MM.1S (cell line): ENCODE measurements around the gene SFMBT1.

Experiments
- DNase-seq: peaks from one replicate; pipeline ENCODE4 v3.0.0-alpha.2; 2015
- H2AFZ ChIP-seq: fragments of 300-600 bp; sonication (generic); 2 replicates; pipeline ENCODE4 v1.6.0; 2016; ENCODE audit warnings: antibody characterized with exemption, low read length
- H3F3A ChIP-seq: fragments of 300-600 bp; sonication (generic); 2 replicates; pipeline ENCODE4 v1.6.1; 2016; ENCODE audit warnings: mild to moderate bottlenecking, antibody characterized with exemption, low read length, moderate library complexity, mixed read lengths; ENCODE audit not compliant: insufficient read depth
- H3K27ac ChIP-seq: fragments of 300-600 bp; sonication (generic); 2 replicates; pipeline ENCODE4 v1.5.1; 2016; ENCODE audit warnings: mild to moderate bottlenecking, low read length
- H3K27me3 ChIP-seq: fragments of 300-600 bp; sonication (generic); replicated peaks from 2 replicates; pipeline ENCODE4 v1.6.0; 2016; ENCODE audit warnings: low read length; ENCODE audit not compliant: insufficient read depth
- H3K36me3 ChIP-seq: fragments of 300-600 bp; sonication (generic); replicated peaks from 2 replicates; pipeline ENCODE4 v1.6.1; 2016; ENCODE audit warnings: mild to moderate bottlenecking, low read length, mixed read lengths; ENCODE audit not compliant: insufficient read depth
- H3K4me1 ChIP-seq: fragments of 300-600 bp; sonication (generic); 2 replicates; pipeline ENCODE4 v1.6.1; 2016; ENCODE audit warnings: low read length, mixed read lengths
- H3K4me2 ChIP-seq: fragments of 300-600 bp; sonication (generic); 2 replicates; pipeline ENCODE4 v1.6.0; 2016; ENCODE audit warnings: low read depth, low read length
- H3K4me3 ChIP-seq: fragments of 300-600 bp; sonication (generic); 2 replicates; pipeline ENCODE4 v1.5.1; 2016; ENCODE audit warnings: low read length, mixed read lengths
- H3K79me2 ChIP-seq: fragments of 300-600 bp; sonication (generic); 2 replicates; pipeline ENCODE4 v1.6.1; 2016; ENCODE audit warnings: mixed run types, low read length, mixed read lengths
- H3K9ac ChIP-seq: fragments of 300-600 bp; sonication (generic); 2 replicates; pipeline ENCODE4 v1.6.1; 2016; ENCODE audit warnings: low read length, mixed read lengths
- H3K9me2 ChIP-seq: fragments of 300-600 bp; sonication (generic); replicated peaks from 2 replicates; pipeline ENCODE4 v1.6.1; 2016; ENCODE audit warnings: mild to moderate bottlenecking, low read length, mixed read lengths; ENCODE audit not compliant: insufficient read depth
- H3K9me3 ChIP-seq: fragments of 300-600 bp; sonication (generic); replicated peaks from 2 replicates; pipeline ENCODE4 v1.6.1; 2016; ENCODE audit warnings: mild to moderate bottlenecking, low read length, mixed read lengths; ENCODE audit not compliant: insufficient read depth
- H4K20me1 ChIP-seq: fragments of 300-600 bp; sonication (generic); 2 replicates; pipeline ENCODE4 v1.6.1; 2016; ENCODE audit warnings: mild to moderate bottlenecking, low read length, moderate library complexity, mixed read lengths; ENCODE audit not compliant: insufficient read depth
- EZH2 ChIP-seq: fragments of 300-600 bp; sonication (generic); optimal IDR thresholded peaks from 2 replicates; pipeline ENCODE3; 2017; ENCODE audit warnings: low read depth, mild to moderate bottlenecking, antibody characterized with exemption, low read length, mixed read lengths
- EZH2phosphoT487 ChIP-seq: fragments of 300-600 bp; sonication (generic); IDR thresholded peaks from 2 replicates; pipeline ENCODE4 v1.6.1; 2018; ENCODE audit warnings: antibody characterized with exemption, low read length
- TF ChIP-seq, protein P1 (sequence below): fragments of 300-600 bp; sonication (generic); IDR thresholded peaks from 2 replicates; pipeline ENCODE4 v1.5.1; 2016; ENCODE audit warnings: antibody characterized with exemption, low read length, mixed read lengths

SFMBT1 gene

DNA sequence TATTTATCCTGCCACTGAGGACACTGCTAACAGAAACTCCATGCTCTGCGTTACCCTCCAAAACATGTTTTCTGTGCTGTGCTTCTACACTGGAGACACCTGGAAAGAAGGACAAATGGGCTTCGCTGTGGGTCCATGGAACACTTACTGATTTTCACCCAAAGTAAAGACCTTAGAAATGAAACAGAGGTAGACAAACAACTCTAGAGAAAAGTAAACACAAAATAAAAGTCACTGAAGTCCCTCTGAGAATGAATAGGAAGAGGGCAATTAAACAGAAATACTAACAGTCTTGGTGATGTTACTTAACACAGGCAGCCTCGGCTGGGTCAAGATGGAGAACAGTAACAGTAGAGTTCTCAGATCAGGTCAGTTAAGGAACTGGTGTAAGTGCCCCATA, 141.9 kb downstream of the SFMBT1 start:
- Histone ChIP-seq H3F3A (no peaks in the 10 kb centered on the region), H2AFZ (no peak overlapping the region), H3K9me3 (no peaks in the 10 kb centered on the region), H3K9me2 (no peaks in the 10 kb centered on the region), H4K20me1 (no peaks in the 10 kb centered on the region), H3K4me2 (no peak overlapping the region), H3K79me2 (no peaks in the 10 kb centered on the region), H3K9ac (no peak overlapping the region), H3K4me1 (no peaks in the 10 kb centered on the region), H3K27me3 (no peaks in the 10 kb centered on the region), H3K36me3 (no peaks in the 10 kb centered on the region), H3K4me3 (no peak overlapping the region), H3K27ac (no peak overlapping the region)
- no peak for TF ChIP-seq EZH2
- no peak for TF ChIP-seq EZH2phosphoT487
- TF ChIP-seq, protein P1, sequence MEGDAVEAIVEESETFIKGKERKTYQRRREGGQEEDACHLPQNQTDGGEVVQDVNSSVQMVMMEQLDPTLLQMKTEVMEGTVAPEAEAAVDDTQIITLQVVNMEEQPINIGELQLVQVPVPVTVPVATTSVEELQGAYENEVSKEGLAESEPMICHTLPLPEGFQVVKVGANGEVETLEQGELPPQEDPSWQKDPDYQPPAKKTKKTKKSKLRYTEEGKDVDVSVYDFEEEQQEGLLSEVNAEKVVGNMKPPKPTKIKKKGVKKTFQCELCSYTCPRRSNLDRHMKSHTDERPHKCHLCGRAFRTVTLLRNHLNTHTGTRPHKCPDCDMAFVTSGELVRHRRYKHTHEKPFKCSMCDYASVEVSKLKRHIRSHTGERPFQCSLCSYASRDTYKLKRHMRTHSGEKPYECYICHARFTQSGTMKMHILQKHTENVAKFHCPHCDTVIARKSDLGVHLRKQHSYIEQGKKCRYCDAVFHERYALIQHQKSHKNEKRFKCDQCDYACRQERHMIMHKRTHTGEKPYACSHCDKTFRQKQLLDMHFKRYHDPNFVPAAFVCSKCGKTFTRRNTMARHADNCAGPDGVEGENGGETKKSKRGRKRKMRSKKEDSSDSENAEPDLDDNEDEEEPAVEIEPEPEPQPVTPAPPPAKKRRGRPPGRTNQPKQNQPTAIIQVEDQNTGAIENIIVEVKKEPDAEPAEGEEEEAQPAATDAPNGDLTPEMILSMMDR: no peak
- no peak for DNase-seq

DNA sequence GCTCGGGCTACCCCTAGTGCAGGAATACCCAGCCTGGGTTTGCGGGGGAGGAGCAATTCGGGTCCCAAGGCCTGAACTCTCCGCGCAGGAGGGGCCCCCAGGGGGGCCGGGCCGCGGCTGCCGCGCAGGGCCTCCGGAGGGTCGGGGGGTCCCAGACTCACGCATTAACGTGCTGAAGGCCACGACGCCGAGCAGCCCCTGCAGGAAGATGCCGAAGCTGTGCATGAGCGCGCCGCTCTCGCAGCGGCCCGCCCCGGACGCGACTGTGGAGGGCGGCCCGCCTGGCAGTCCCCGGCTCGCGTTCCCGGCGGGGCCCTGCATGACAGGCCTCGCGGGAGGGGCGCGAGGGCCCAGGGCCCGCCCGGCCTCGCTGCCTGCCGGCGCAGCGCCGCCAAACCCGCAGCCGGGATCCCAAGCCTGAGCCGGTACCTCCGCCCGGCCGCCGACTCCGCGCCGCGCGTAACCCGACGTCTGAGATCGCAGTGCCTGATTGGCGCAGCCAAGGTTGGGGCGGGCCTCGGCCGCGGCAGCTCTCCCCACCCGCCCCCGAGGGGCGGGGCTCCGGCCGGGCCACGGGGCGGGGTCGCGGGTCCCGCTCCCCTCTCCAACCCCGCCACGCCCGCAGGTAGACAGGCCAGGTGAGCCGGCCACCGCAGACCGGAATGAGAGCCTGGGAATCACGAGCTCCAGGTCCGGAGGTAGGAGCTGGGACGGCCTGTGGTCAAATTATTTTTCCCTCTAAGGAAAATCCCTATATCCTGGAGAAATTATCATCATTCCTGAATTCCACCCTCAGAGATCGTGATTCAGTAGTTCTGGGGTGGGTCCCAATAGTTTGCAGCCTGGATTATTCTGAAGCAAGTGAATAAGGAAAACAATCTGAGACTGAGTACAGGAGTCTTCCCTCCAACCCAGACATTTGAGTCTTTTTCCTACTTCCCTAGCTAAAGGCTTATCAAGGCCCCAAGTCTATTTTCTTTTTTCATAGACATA, 148.4 kb downstream of the SFMBT1 start, which contains the start of gene STIMATE:
STIMATE (minus strand) TSS at position 419 of the 993 bp plus-strand sequence; CDS start at position 321, 98 bp downstream.
- no peaks in the 10 kb centered on the region for H3K36me3 ChIP-seq
- TF ChIP-seq, protein P1: no peak
- no peak for TF ChIP-seq EZH2phosphoT487
- TF ChIP-seq EZH2: no peak
- H3K27ac ChIP-seq: no peak within 1 kb of the TSS
- peak within 1 kb of the TSS; percentile 86 for H3K4me3 ChIP-seq
- peak; percentile 90 for DNase-seq
- no peaks in the 10 kb centered on the region for H3K9me2 ChIP-seq
- H3K9me3 ChIP-seq: no peaks in the 10 kb centered on the region
- peak within 1 kb of the TSS; percentile 70 for H2AFZ ChIP-seq
- peak within 1 kb of the TSS; percentile 64 for H3K9ac ChIP-seq
- H3K27me3 ChIP-seq: no peaks in the 10 kb centered on the region
- H4K20me1 ChIP-seq: no peaks in the 10 kb centered on the region
- H3K4me2 ChIP-seq: peak within 1 kb of the TSS; percentile 96
- H3K79me2 ChIP-seq: peaks cover 14% of the 10 kb centered on the region; the same call in 1 of the 2 replicates
- H3F3A ChIP-seq: 0 out of 2 replicates have a peak, but pooled peaks cover 5% of the 10 kb centered on the region
- 0 out of 2 replicates have a peak, but pooled peaks cover 5% of the 10 kb centered on the region for H3K4me1 ChIP-seq

DNA sequence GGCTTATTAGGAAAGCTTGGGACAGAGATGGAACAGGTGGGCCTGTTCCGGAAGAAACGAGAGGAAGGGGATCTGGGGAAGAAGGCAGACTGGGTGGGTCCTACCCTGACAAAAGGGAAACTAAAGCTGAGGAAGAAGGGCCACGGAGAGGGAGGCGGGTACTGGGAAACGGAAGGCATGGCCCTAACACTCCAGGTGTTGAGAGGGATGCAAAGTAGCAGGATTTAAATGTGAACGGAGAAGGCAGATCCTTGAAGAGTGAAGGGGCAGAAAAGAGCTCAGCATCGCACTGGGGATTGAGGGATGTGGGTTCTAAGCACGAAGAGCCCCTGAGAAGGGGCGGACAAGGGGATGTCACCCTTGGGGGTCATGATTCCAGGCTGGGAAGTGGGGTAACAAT, 149.3 kb downstream of the SFMBT1 start:
- no peaks in the 10 kb centered on the region for H3K36me3 ChIP-seq
- no peak overlapping the region for H3K27ac ChIP-seq
- TF ChIP-seq EZH2: no peak
- TF ChIP-seq EZH2phosphoT487: no peak
- TF ChIP-seq, protein P1: no peak
- H3K4me1 ChIP-seq: 0 out of 2 replicates have a peak, but pooled peaks cover 5% of the 10 kb centered on the region
- H3K9me3 ChIP-seq: no peaks in the 10 kb centered on the region
- H3F3A ChIP-seq: 0 out of 2 replicates have a peak, but pooled peaks cover 5% of the 10 kb centered on the region
- no peak for DNase-seq
- H3K9me2 ChIP-seq: no peaks in the 10 kb centered on the region
- H3K9ac ChIP-seq: peak overlapping the region; percentile 64
- H2AFZ ChIP-seq: peak overlapping the region; percentile 53
- peak overlapping the region; percentile 89 for H3K4me2 ChIP-seq
- no peaks in the 10 kb centered on the region for H4K20me1 ChIP-seq
- peaks cover 18% of the 10 kb centered on the region; the same call in 1 of the 2 replicates for H3K79me2 ChIP-seq
- H3K4me3 ChIP-seq: peak overlapping the region; percentile 86
- H3K27me3 ChIP-seq: no peaks in the 10 kb centered on the region
